NT2/D1 (cell line): ENCODE measurements around the gene SPTSSA.
"Not testable (repeated sequence)": the region's sequence is repeated elsewhere in the genome, so short reads cannot be mapped to it uniquely, and the experiment has no call there.

ENCODE experiments used
- DNase-seq: peaks from one replicate; pipeline ENCODE4 v3.0.0-alpha.2; 2011; ENCODE audit warnings: low read depth, low spot score
- H3K27me3 ChIP-seq: 2 replicates; pipeline ENCODE4 v1.6.0; 2011; ENCODE audit warnings: mild to moderate bottlenecking; ENCODE audit not compliant: insufficient read length, insufficient read depth
- H3K36me3 ChIP-seq: 2 replicates; pipeline ENCODE4 v1.6.1; 2011; ENCODE audit warnings: mild to moderate bottlenecking, low read length, mixed read lengths; ENCODE audit not compliant: insufficient read depth, insufficient read length
- H3K4me1 ChIP-seq: 2 replicates; pipeline ENCODE4 v1.5.1; 2011; ENCODE audit not compliant: insufficient read depth, insufficient read length
- H3K4me3 ChIP-seq: 2 replicates; pipeline ENCODE4 v1.5.1; 2011; ENCODE audit warnings: low read depth; ENCODE audit not compliant: insufficient read length
- H3K9ac ChIP-seq: 2 replicates; pipeline ENCODE4 v1.6.0; 2011; ENCODE audit warnings: low read depth; ENCODE audit not compliant: insufficient read length
- H3K9me3 ChIP-seq: 2 replicates; pipeline ENCODE4 v1.5.1; 2011; ENCODE audit warnings: mild to moderate bottlenecking, low read length; ENCODE audit not compliant: insufficient read depth
- SUZ12 ChIP-seq: IDR thresholded peaks from 2 replicates; pipeline ENCODE4 v1.6.1; 2011; ENCODE audit not compliant: insufficient read length, insufficient read depth; ENCODE audit errors: extremely low read depth
- YY1 ChIP-seq: IDR thresholded peaks from 2 replicates; pipeline ENCODE4 v1.6.1; 2011; ENCODE audit not compliant: insufficient read length, insufficient read depth
- ZNF274 ChIP-seq: IDR thresholded peaks from 2 replicates; pipeline ENCODE4 v1.6.1; 2011; ENCODE audit warnings: mild to moderate bottlenecking, low read depth, low read length

SPTSSA gene

DNA sequence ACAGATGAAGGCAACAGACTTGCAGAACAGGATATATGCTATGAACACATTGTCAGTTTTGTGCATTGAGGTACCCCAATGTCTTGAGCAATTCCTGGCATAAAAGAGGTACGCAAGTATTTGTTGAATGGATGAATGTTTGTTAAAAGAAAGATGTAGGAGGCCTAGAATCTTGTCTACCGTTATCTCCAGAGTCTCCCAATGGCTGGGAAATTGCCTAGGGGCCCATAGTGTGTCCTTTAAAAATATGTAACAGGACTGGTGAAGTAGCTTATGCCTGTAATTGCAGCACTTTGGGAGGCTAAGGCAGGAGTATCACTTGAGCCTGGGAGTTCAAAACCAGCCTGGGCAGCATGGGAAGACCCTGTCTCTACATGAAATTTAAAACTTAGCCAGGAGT is 20.4 kb upstream of the SPTSSA start:
- Histone ChIP-seq H3K4me1 (no peaks in the 10 kb centered on the region), H3K9me3 (no peaks in the 10 kb centered on the region), H3K36me3 (no peaks in the 10 kb centered on the region), H3K27me3 (no peaks in the 10 kb centered on the region), H3K9ac (no peak overlapping the region), H3K4me3 (no peak overlapping the region)
- TF ChIP-seq YY1 (no peak), SUZ12 (no peak), ZNF274 (no peak)
- no peak for DNase-seq

DNA sequence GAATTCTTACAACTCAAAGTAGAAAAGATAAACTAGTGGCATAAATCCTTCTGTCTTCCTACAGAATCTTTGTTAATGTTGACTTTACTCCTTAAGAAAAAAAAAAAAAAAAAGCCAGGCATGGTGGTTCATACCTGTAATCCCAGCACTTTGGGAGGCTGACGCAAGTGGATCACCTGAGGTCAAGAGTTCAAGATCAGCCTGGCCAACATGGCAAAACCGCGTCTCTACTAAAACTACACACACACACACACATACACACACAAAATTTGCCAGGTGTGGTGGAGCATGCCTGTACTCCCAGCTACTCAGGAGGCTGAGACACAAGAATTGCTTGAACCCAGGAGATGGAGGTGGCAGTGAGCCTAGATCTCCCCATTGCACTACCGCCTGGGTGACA is 17.7 kb upstream of the SPTSSA start:
- Histone ChIP-seq H3K4me1 (no peaks in the 10 kb centered on the region), H3K4me3 (no peak overlapping the region), H3K9me3 (no peaks in the 10 kb centered on the region), H3K9ac (no peak overlapping the region), H3K36me3 (no peaks in the 10 kb centered on the region), H3K27me3 (no peaks in the 10 kb centered on the region)
- no peak for TF ChIP-seq ZNF274
- no peak for TF ChIP-seq SUZ12
- TF ChIP-seq YY1: no peak
- DNase-seq: no peak

- TF ChIP-seq YY1 (no peak), SUZ12 (no peak), ZNF274 (no peak)
- Histone ChIP-seq H3K4me1 (no peaks in the 10 kb centered on the region), H3K9ac (no peak overlapping the region), H3K36me3 (no peaks in the 10 kb centered on the region), H3K9me3 (no peaks in the 10 kb centered on the region), H3K4me3 (no peak overlapping the region), H3K27me3 (no peaks in the 10 kb centered on the region)
- DNase-seq: no peak
Observed at GRCh38 chr14:34478261-34478660, 16.2 kb upstream of the SPTSSA start.

DNA sequence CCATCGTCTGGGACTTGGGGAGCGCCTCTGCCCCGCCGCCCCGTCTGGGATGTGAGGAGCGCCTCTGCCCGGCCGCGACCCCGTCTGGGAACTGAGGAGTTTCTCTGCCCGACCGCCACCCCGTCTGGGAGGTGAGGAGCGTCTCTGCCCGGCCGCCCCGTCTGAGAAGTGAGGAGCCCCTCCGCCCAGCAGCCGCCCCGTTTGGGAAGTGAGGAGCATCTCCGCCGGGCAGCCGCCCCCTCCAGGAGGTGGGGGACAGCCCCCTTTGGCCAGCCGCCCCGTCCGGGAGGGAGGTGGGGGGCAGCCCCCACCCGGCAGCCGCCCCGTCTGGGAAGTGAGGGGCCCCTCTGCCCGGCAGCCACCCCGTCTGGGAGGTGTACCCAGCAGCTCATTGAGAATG is 14.0 kb upstream of the SPTSSA start:
- not testable (repeated sequence) for H3K4me1 ChIP-seq, DNase-seq, H3K9ac ChIP-seq, H3K36me3 ChIP-seq, H3K27me3 ChIP-seq, H3K4me3 ChIP-seq, H3K9me3 ChIP-seq

DNA sequence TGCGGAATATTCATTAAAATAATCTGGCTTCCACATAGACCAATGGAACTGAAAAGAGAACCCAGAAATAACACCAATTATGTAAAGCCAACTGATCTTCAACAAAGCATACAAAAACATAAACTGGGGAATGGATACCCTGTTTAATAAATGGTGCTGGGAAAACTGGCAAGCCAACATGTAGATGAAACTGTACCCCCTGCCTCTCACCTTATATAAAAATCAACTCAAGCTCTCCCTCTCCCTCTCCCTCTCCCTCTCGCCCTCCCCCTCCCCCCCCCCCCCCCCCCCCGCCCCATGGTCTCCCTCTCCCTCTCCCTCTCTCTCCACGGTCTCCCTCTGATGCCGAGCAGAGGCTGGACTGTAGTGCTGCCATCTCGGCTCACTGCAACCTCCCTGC is 13.1 kb upstream of the SPTSSA start:
- H3K4me3 ChIP-seq: no peak overlapping the region
- no peaks in the 10 kb centered on the region for H3K27me3 ChIP-seq
- no peaks in the 10 kb centered on the region for H3K36me3 ChIP-seq
- H3K9me3 ChIP-seq: no peaks in the 10 kb centered on the region
- H3K4me1 ChIP-seq: no peaks in the 10 kb centered on the region
- no peak overlapping the region for H3K9ac ChIP-seq
- DNase-seq: no peak
- TF ChIP-seq ZNF274 (no peak), SUZ12 (no peak), YY1 (no peak)

GRCh38 chr14:34474187-34474679 is 12.2 kb upstream of the SPTSSA start:
- Histone ChIP-seq H3K36me3 (no peaks in the 10 kb centered on the region), H3K9ac (no peak overlapping the region), H3K9me3 (no peaks in the 10 kb centered on the region), H3K27me3 (no peaks in the 10 kb centered on the region), H3K4me3 (no peak overlapping the region), H3K4me1 (no peaks in the 10 kb centered on the region)
- no peak for DNase-seq
- TF ChIP-seq ZNF274 (no peak), YY1 (no peak), SUZ12 (no peak)

DNA sequence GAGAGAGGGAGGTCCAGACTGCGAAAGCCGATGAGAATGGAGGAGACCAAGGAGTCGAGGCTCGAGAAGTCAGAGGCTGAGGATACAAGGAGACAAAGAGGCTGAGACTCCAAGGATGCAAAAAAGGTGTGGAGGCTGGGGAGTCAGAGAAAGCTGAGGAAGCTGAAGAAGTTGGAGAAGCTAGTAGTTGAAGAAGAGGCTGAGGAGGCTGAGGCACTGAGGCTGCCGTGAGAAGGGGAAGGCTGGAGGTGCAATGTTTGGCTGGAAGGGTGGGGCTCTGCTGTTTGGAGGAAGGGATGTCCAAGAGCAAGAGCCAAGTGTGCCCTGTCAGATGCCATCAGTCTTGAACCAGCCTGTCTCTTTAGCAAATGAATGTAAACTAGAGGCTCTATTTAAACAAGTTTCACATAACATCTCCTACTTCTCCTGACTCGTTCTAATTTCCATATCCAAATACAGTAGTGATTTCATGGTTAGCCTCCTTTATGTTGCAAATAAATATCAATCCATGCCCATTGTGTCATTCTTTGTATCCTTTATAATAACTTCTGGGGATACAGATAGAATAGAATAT is 10.8 kb upstream of the SPTSSA start:
- H3K27me3 ChIP-seq: no peaks in the 10 kb centered on the region
- H3K9ac ChIP-seq: no peak overlapping the region
- H3K4me1 ChIP-seq: no peaks in the 10 kb centered on the region
- no peak overlapping the region for H3K4me3 ChIP-seq
- H3K36me3 ChIP-seq: no peaks in the 10 kb centered on the region
- TF ChIP-seq YY1 (no peak), ZNF274 (no peak), SUZ12 (no peak)
- DNase-seq: no peak
- no peaks in the 10 kb centered on the region for H3K9me3 ChIP-seq
